GM10847 (cell line): Measurements from ENCODE around the gene WWOX.

Experiments used
- POLR2A ChIP-seq: IDR thresholded peaks from 2 replicates; pipeline ENCODE4 v1.6.1; 2011; ENCODE audit not compliant: insufficient read length; ENCODE audit errors: extremely low read depth

The WWOX gene

GRCh38 chr16:78098087-78098486, 1.4 kb upstream of the WWOX start:
- TF ChIP-seq POLR2A = no peak

- TF ChIP-seq POLR2A = no peak
These were observed 721 bp upstream of the WWOX start for GRCh38 chr16:78098595-78099270.

- TF ChIP-seq POLR2A = no peak
These were observed 636 bp downstream of the WWOX start for GRCh38 chr16:78100112-78100467.

GRCh38 chr16:78102122-78102660, 2.7 kb downstream of the WWOX start:
- no peak for TF ChIP-seq POLR2A

- no peak for TF ChIP-seq POLR2A
These were observed 3.4 kb downstream of the WWOX start for GRCh38 chr16:78102865-78103264.

- TF ChIP-seq POLR2A = no peak
These were observed 6.1 kb downstream of the WWOX start for GRCh38 chr16:78105517-78105916.

- TF ChIP-seq POLR2A = no peak
These were observed 7.2 kb downstream of the WWOX start for GRCh38 chr16:78106686-78107085.

- no peak for TF ChIP-seq POLR2A
These were observed 9.0 kb downstream of the WWOX start for GRCh38 chr16:78108451-78108850.

GRCh38 chr16:78113258-78113657, 13.8 kb downstream of the WWOX start:
- TF ChIP-seq POLR2A = no peak

GRCh38 chr16:78115659-78116058, 16.2 kb downstream of the WWOX start:
- TF ChIP-seq POLR2A = no peak

GRCh38 chr16:78116946-78117345, 17.5 kb downstream of the WWOX start:
- no peak for TF ChIP-seq POLR2A

- no peak for TF ChIP-seq POLR2A
These were observed 17.9 kb downstream of the WWOX start for GRCh38 chr16:78117391-78117790.

- TF ChIP-seq POLR2A = no peak
These were observed 19.1 kb downstream of the WWOX start for GRCh38 chr16:78118469-78119025.

- TF ChIP-seq POLR2A = no peak
These were observed 23.4 kb downstream of the WWOX start for GRCh38 chr16:78122774-78123315.

GRCh38 chr16:78125112-78125844, 25.8 kb downstream of the WWOX start:
- no peak for TF ChIP-seq POLR2A

GRCh38 chr16:78126662-78127061, 27.2 kb downstream of the WWOX start:
- TF ChIP-seq POLR2A = no peak
